Smooth muscle cell (in vitro differentiated cells): ENCODE data around the gene RHOG. TPM values are rescaled to one million over a fixed set of nuclear protein-coding genes. Genes with fewer than 3 reads are reported as not detected.

Experiments used
- DNase-seq: peaks from one replicate; lab custom pipeline; 2025; ENCODE audit not compliant: unreplicated experiment; lab: John Stamatoyannopoulos, UW
- H2AFZ ChIP-seq: fragments of 200-600 bp; sonication (generic); 2 replicates; pipeline ENCODE4 v1.6.0; 2016; ENCODE audit warnings: antibody characterized with exemption, low read depth, mild to moderate bottlenecking
- H3F3A ChIP-seq: fragments of 200-600 bp; sonication (generic); 2 replicates; pipeline ENCODE4 v1.6.0; 2017; ENCODE audit warnings: antibody characterized with exemption, low read depth
- H3K27ac ChIP-seq: fragments of 200-600 bp; sonication (generic); 2 replicates; pipeline ENCODE4 v1.5.1; 2016; ENCODE audit warnings: low read depth, mild to moderate bottlenecking
- H3K27me3 ChIP-seq: fragments of 200-600 bp; sonication (generic); 2 replicates; pipeline ENCODE4 v1.6.1; 2016; ENCODE audit warnings: low read depth, mild to moderate bottlenecking
- H3K36me3 ChIP-seq: fragments of 200-600 bp; sonication (generic); 2 replicates; pipeline ENCODE4 v1.5.1; 2016; ENCODE audit warnings: low read depth
- H3K4me1 ChIP-seq: fragments of 200-600 bp; sonication (generic); 2 replicates; pipeline ENCODE4 v1.5.1; 2016; ENCODE audit warnings: low read depth
- H3K4me2 ChIP-seq: fragments of 200-600 bp; sonication (generic); 2 replicates; pipeline ENCODE4 v1.6.0; 2016; ENCODE audit warnings: mild to moderate bottlenecking
- H3K4me3 ChIP-seq: fragments of 200-600 bp; sonication (generic); 2 replicates; pipeline ENCODE4 v1.5.1; 2016; ENCODE audit warnings: mild to moderate bottlenecking
- H3K79me2 ChIP-seq: fragments of 200-600 bp; sonication (generic); 2 replicates; pipeline ENCODE4 v1.6.0; 2016; ENCODE audit warnings: low read depth, mild to moderate bottlenecking
- H3K9ac ChIP-seq: fragments of 200-600 bp; sonication (generic); 2 replicates; pipeline ENCODE4 v1.6.0; 2016; ENCODE audit warnings: low read depth
- H3K9me3 ChIP-seq: fragments of 200-600 bp; sonication (generic); replicated peaks from 2 replicates; pipeline ENCODE4 v1.5.1; 2016; ENCODE audit warnings: low read depth
- H4K20me1 ChIP-seq: fragments of 200-600 bp; sonication (generic); 2 replicates; pipeline ENCODE4 v1.6.0; 2016; ENCODE audit warnings: low read depth
- CTCF ChIP-seq: fragments of 200-600 bp; sonication (generic); IDR thresholded peaks from 2 replicates; pipeline ENCODE4 v1.5.1; 2017; ENCODE audit warnings: borderline replicate concordance, mild to moderate bottlenecking, antibody characterized with exemption; ENCODE audit not compliant: insufficient read depth, poor library complexity, severe bottlenecking
- WGBS: methylation state at CpG from one replicate; pipeline ENCODE4 v1.1.7; 2016; ENCODE audit warnings: low lambda C conversion rate; 5-methylcytosine and 5-hydroxymethylcytosine counted together
- polyA plus RNA-seq: library from polyadenylated mRNA; unstranded; fragments of >200 nt; fragmentation: Nextera tagmentation; extraction: Ambion mirVana; gene quantifications from 2 replicates; pipeline ENCODE4 v1.2.1, GENCODE V29; 2016
- total RNA-seq: library from RNA; depleted of rRNA; stranded (reverse); fragments of >200 nt; gene quantifications from 2 replicates; pipeline ENCODE4 v1.2.3, GENCODE V29; 2014

RHOG gene
- total and polyA plus RNA-seq, 2 experiments from 2014 or later, result 20.2 to 32.7 TPM

- no peak overlapping the region for H3K9ac ChIP-seq
- no peak overlapping the region for H2AFZ ChIP-seq
- H3K4me3 ChIP-seq, result no peak overlapping the region
- no peak overlapping the region for H3K4me2 ChIP-seq
- peaks cover 99% of the 10 kb centered on the region for H4K20me1 ChIP-seq
- WGBS, result 93% methylated on average over 2 of the region's 2 CpGs
- no peaks in the 10 kb centered on the region for H3K36me3 ChIP-seq
- no peak for DNase-seq
- peaks cover 5% of the 10 kb centered on the region for H3F3A ChIP-seq
- no peaks in the 10 kb centered on the region for H3K9me3 ChIP-seq
- peaks cover 7% of the 10 kb centered on the region for H3K4me1 ChIP-seq
- no peak for TF ChIP-seq CTCF
- no peaks in the 10 kb centered on the region for H3K27me3 ChIP-seq
- peaks cover 83% of the 10 kb centered on the region for H3K79me2 ChIP-seq
- no peak overlapping the region for H3K27ac ChIP-seq
Observed at GRCh38 chr11:3833449-3833848, 7.3 kb downstream of the RHOG start.

- peaks cover 76% of the 10 kb centered on the region for H3K79me2 ChIP-seq
- TF ChIP-seq CTCF, result no peak
- 93% methylated on average over 2 of the region's 2 CpGs for WGBS
Observed at GRCh38 chr11:3832816-3833215, 7.9 kb downstream of the RHOG start.

GRCh38 chr11:3831378-3832239 is 9.2 kb downstream of the RHOG start:
- 72% methylated on average over 13 of the region's 13 CpGs for WGBS
- H3K79me2 ChIP-seq, result peaks cover 64% of the 10 kb centered on the region
- peaks cover 5% of the 10 kb centered on the region for H3F3A ChIP-seq
- no peak overlapping the region for H2AFZ ChIP-seq
- no peaks in the 10 kb centered on the region for H3K36me3 ChIP-seq
- H3K4me3 ChIP-seq, result no peak overlapping the region
- no peak overlapping the region for H3K4me2 ChIP-seq
- no peak for TF ChIP-seq CTCF
- H3K4me1 ChIP-seq, result peaks cover 2% of the 10 kb centered on the region
- H4K20me1 ChIP-seq, result peaks cover 90% of the 10 kb centered on the region
- no peaks in the 10 kb centered on the region for H3K27me3 ChIP-seq
- no peak for DNase-seq
- H3K9me3 ChIP-seq, result no peaks in the 10 kb centered on the region
- H3K9ac ChIP-seq, result no peak overlapping the region
- no peak overlapping the region for H3K27ac ChIP-seq

More at GRCh38 chr11:3832816-3833215, 7.9 kb downstream of the RHOG start:
- no peaks in the 10 kb centered on the region for H3K36me3 ChIP-seq
- no peaks in the 10 kb centered on the region for H3K27me3 ChIP-seq
- peaks cover 5% of the 10 kb centered on the region for H3F3A ChIP-seq
- DNase-seq, result no peak
- H3K9me3 ChIP-seq, result no peaks in the 10 kb centered on the region
- H3K9ac ChIP-seq, result no peak overlapping the region
- H3K4me1 ChIP-seq, result peaks cover 6% of the 10 kb centered on the region
- no peak overlapping the region for H2AFZ ChIP-seq
- H3K4me3 ChIP-seq, result no peak overlapping the region
- H4K20me1 ChIP-seq, result peaks cover 99% of the 10 kb centered on the region
- no peak overlapping the region for H3K27ac ChIP-seq
- H3K4me2 ChIP-seq, result no peak overlapping the region
